ENCODE measurements around the gene LPCAT4.

LPCAT4 gene

DNA sequence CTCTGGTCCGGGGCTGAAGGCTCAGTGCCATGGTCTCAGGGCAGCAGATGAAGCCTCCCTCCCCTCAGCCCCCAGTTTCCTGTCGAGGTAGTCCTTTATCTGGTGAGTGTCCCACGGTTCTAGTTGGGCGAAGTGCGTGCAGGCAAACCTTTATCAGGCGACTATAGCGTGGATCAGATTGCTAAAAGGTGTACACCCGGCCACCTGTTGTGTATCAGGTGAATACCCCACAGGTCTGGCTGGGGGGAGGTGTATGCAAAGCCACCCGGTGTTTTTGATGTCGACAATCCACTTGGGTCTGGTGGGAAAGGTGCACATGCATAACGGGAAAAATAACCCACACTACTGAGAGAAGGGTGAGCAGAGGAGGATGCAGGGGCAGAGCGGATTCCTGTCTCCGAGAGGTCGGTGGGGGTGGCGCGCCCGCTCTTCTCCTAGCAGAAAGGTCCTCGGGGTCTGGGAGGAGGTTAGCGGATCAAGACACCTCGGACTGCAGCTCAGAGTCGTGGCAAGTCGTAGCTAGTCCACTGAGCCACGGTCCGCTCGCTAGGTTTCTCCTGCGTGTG is 29.9 kb downstream of the LPCAT4 start:
- H3K27ac Mint-ChIP-seq = peak overlapping the region; percentile 99
- H3K9me3 Mint-ChIP-seq = peaks cover 2 to 3% of the 10 kb centered on the region in 2 donors
- peak; percentile 15 to 28 for ATAC-seq (replicated peaks)
- peaks cover 19 to 31% of the 10 kb centered on the region in 2 donors for H3K36me3 Mint-ChIP-seq
- H3K4me1 Mint-ChIP-seq = peaks cover 26 to 74% of the 10 kb centered on the region in 2 donors
- H3K4me3 Mint-ChIP-seq = peak overlapping the region; percentile 91 to 97
- H3K27me3 Mint-ChIP-seq = no peaks in the 10 kb centered on the region
- DNase-seq = peak; percentile 39

DNA sequence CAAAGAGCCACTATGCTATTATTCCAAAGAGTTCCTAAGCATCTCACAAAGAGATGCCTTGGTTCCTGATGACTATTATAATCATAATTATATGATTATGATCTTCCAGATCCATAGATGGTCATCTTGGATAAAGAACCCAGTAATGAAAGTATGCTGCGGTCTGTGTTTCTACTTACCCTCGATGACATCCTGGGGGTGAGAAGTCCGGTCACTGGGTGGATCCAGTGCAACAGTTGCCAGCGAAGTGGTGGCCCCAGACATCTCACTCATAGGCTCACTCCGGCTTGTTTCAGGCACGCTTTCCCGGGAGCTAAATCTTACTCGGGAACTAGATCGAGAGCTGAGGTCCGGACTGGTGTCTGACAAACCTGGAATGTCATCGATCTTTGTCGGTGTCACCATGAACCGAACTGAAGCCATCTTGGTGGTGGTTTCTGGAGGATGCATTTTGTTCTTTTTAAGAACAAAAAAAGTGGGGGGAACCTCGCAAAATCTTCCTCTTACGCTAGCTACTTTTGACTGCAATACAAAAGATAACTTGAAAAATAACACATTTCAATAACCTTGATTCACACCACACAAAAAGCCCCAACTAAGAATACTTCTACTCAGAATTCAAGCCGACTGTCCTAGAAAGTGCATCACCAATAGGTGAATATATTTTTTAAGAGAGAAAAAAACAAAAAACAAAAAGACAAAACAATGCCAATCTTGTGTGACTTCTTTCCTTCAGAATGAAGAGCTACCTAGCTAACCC is 30.6 kb downstream of the LPCAT4 start:
- Mint-ChIP-seq H3K36me3 (peaks cover 15 to 29% of the 10 kb centered on the region in 2 donors), H3K4me3 (peak overlapping the region; percentile 91 to 97), H3K9me3 (no peaks in the 10 kb centered on the region), H3K27ac (peak overlapping the region; percentile 99), H3K27me3 (no peaks in the 10 kb centered on the region), H3K4me1 (peaks cover 26 to 74% of the 10 kb centered on the region in 2 donors)
- ATAC-seq (replicated peaks) = no peak
- DNase-seq = no peak

DNA sequence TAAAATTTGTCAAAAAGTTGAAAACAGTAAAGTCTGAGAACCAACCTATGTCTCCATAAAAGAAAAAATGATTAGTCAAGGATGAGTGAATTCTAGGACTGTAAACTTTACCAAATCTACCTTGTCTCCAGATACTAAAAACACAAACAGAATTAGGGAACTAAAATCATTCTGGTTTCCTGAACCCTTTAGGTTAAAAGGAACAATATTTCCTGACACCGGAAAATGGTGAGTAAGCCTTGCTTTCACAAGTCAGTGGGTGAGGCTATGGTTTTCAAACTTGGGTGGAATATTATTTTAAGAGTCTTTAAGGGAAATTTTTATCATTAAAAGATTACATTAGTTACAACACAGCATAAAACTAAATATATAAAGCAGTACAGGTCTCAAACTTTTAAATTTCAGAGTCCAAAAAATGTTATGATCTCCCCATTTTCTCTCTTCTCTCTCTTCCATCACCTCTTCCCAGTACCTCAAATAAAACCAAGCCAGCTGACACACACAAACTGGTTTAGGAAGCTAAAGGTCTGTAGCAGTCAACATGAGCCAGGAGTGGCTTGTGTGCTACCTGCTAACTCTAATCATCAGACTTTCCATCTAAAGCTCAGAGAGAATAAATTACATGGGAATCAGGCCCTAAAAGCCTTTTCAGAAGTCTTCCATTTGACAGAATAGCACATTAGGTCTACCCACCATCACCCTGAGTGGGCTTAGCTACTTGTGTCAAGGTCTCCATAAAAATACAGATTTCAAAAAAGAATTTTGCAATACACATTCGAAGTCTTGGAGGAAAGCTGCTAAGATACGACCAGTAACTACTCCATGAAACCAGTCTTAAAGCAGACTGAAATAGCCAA is 31.6 kb downstream of the LPCAT4 start:
- Mint-ChIP-seq H3K4me1 (peaks cover 28 to 74% of the 10 kb centered on the region in 2 donors), H3K4me3 (peak overlapping the region; percentile 91 to 97), H3K27me3 (no peaks in the 10 kb centered on the region), H3K27ac (peak overlapping the region; percentile 99), H3K9me3 (no peaks in the 10 kb centered on the region), H3K36me3 (peaks cover 10 to 30% of the 10 kb centered on the region in 2 donors)
- peak in 1 of 2 donors; percentile 3 for ATAC-seq (replicated peaks)
- no peak for DNase-seq

DNA sequence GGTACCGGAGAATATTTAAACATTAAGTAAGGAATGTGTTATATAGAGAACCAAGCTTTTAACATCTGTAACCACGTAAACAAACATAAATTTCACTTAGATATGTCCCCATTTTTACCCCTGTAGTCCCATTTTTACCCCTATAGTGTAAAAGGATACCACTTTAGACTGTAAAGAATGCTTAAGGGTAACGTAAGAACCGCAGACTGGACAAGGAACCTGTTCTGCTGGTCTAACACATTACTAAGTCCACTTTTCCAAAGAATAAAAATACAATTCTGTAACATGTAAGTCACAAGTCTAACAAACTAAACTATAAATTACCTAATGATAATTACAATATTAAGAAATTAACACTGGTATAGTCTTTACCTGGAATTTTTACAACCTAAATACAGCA is 32.3 kb downstream of the LPCAT4 start:
- peak overlapping the region; percentile 99 for H3K27ac Mint-ChIP-seq
- H3K36me3 Mint-ChIP-seq = peaks cover 6 to 31% of the 10 kb centered on the region in 2 donors
- no peaks in the 10 kb centered on the region for H3K9me3 Mint-ChIP-seq
- peak overlapping the region; percentile 91 to 97 for H3K4me3 Mint-ChIP-seq
- ATAC-seq (replicated peaks) = no peak
- peaks cover 29 to 75% of the 10 kb centered on the region in 2 donors for H3K4me1 Mint-ChIP-seq
- DNase-seq = no peak
- no peaks in the 10 kb centered on the region for H3K27me3 Mint-ChIP-seq

DNA sequence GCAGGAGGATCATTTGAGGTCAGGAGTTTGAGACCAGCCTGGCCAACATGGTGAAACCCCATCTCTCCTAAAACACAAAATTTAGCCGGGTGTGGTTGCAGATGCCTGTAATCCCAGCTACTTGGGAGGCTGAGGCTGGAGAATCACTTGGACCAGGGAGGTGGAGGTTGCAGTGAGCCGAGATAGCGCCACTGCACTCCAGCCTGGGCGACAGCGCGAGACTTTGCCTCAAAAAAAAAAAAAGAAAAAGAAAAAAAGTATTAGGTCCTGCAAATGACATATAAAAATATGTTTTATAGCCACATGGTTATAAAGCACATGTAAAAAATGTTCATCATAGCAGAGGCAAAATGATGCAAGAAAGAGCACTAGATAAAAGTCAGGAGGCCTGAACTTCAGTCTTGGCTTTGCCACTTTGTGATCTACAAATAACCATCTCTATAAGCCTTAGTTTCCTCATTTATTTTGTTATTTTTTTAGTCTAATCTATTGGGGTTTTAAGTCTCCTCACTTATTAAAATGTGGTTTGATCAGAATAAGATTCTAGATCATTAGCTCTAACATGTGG is 34.4 kb downstream of the LPCAT4 start:
- no peaks in the 10 kb centered on the region for H3K27me3 Mint-ChIP-seq
- H3K4me3 Mint-ChIP-seq = peak overlapping the region in 1 of 2 donors; percentile 0
- peaks cover 6 to 28% of the 10 kb centered on the region in 2 donors for H3K36me3 Mint-ChIP-seq
- ATAC-seq (replicated peaks) = no peak
- no peaks in the 10 kb centered on the region for H3K9me3 Mint-ChIP-seq
- H3K4me1 Mint-ChIP-seq = peaks cover 36 to 78% of the 10 kb centered on the region in 2 donors
- DNase-seq = no peak
- peak overlapping the region; percentile 7 for H3K27ac Mint-ChIP-seq

DNA sequence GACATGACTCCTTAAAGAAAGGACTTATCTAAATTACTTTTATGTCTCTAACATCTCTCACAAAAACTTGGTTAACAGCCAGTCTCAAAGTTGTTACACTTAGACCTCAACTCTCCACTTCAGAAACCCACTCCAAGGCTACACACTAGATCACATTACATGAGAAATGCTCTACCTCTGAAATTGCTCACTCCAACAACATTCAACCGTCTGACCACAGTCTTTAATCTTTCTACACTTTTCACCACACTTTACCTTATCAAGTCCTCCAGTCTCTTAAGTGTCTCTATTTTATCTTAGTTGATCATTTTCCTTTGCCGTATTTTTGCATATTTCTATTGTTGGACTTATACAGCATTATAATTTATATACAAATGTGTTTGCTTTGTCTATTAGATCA is 35.2 kb downstream of the LPCAT4 start:
- Mint-ChIP-seq H3K4me1 (peaks cover 32 to 78% of the 10 kb centered on the region in 2 donors), H3K36me3 (peaks cover 4 to 23% of the 10 kb centered on the region in 2 donors)
- ATAC-seq (replicated peaks) = no peak

DNA sequence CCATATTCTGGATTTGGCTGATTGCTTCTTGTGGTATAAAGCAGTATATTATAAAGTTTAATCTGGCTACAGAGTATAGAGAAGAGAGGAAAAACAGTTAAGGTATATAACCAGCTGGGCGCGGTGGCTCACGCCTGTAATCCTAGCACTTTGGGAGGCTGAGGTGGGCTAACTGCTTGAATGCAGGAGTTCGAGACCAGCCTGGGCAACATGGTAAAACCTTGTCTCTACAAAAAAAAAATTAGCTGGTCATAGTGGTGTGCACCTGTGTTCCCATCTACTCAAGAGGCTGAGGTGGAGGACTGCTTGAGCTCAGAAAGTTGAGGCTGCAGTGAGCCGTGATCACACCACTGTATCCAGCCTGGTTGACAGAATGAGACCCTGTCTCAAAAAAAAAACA is 36.7 kb downstream of the LPCAT4 start:
- H3K27ac Mint-ChIP-seq = peak overlapping the region; percentile 80
- H3K36me3 Mint-ChIP-seq = peaks cover 4 to 22% of the 10 kb centered on the region in 2 donors
- peak overlapping the region; percentile 2 to 28 for H3K4me3 Mint-ChIP-seq

More for the DNA sequence above, 35.2 kb downstream of the LPCAT4 start:
- no peaks in the 10 kb centered on the region for H3K27me3 Mint-ChIP-seq
- DNase-seq = no peak
- H3K27ac Mint-ChIP-seq = peak overlapping the region; percentile 7
- no peaks in the 10 kb centered on the region for H3K9me3 Mint-ChIP-seq
- peak overlapping the region; percentile 0 to 22 for H3K4me3 Mint-ChIP-seq

DNA sequence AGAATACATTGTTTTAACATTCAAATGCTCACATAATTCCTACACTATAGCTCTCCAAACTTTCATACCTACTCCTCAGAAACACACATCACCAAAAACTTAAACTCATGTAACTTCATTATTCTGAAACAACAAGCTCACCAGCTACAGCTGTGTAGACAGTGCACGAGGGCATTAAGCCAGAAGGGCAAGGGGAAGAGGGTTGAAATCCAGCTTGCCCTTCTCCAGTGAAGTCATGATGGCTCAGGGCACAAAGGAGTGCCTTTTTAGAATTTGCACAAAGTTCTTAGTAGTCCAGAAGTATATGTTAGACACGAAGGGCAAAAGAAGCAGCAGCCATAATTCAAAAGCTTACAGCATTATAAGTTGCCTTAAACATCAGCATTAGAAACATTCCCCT is 38.0 kb downstream of the LPCAT4 start:
- no peaks in the 10 kb centered on the region for H3K27me3 Mint-ChIP-seq
- H3K4me1 Mint-ChIP-seq = peaks cover 32 to 76% of the 10 kb centered on the region in 2 donors
- no peak for DNase-seq
- peaks cover 4 to 20% of the 10 kb centered on the region in 2 donors for H3K36me3 Mint-ChIP-seq
- ATAC-seq (replicated peaks) = no peak
- H3K9me3 Mint-ChIP-seq = no peaks in the 10 kb centered on the region
- H3K4me3 Mint-ChIP-seq = peak overlapping the region; percentile 5 to 26
- H3K27ac Mint-ChIP-seq = peak overlapping the region; percentile 70

More for the DNA sequence above, 36.7 kb downstream of the LPCAT4 start:
- no peak for ATAC-seq (replicated peaks)
- DNase-seq = no peak
- no peaks in the 10 kb centered on the region for H3K9me3 Mint-ChIP-seq
- peaks cover 33 to 75% of the 10 kb centered on the region in 2 donors for H3K4me1 Mint-ChIP-seq
- H3K27me3 Mint-ChIP-seq = no peaks in the 10 kb centered on the region

DNA sequence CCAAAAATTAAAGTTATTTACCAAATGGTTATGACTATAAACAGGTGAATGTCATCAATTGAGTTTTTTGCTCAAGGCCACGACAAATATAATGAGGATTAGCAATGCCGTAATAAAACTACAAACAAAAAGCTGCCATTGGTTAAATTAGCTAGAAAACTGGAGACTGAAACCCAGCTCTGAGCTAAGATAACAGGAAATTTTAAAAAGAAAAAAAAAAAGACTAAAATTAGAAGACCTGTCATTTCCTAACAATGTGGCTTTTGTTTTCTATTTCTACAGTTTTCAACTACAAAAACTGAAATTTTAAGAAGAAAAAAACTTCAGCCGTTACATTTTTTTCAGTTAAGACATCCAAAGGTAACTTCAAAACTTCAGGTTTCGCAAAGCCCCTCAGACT is 39.1 kb downstream of the LPCAT4 start:
- Mint-ChIP-seq H3K4me3 (peak overlapping the region; percentile 26 to 36), H3K4me1 (peaks cover 31 to 76% of the 10 kb centered on the region in 2 donors), H3K27ac (peak overlapping the region; percentile 87), H3K9me3 (peaks cover 0 to 1% of the 10 kb centered on the region in 2 donors), H3K27me3 (no peaks in the 10 kb centered on the region), H3K36me3 (peaks cover 6 to 20% of the 10 kb centered on the region in 2 donors)
- ATAC-seq (replicated peaks) (peak; percentile 44 to 45), DNase-seq (no peak)

DNA sequence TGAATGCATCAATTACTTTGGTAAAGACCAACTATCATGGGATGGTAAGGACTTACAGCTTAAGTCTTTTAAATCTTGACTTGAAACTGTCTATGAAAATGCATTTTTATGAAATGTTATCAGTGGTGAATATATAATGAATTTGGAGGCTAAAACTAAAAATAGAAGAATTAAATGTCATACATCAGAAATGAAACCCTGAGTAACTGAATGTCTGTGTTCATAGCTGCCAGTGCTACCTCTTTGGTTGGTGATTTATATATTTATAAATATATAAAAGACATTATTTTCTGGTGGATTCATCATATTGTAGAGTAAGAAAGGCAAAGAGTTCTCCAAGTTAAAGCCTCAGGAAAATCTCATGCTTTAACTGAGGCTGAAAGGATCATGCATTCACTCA is 41.6 kb downstream of the LPCAT4 start:
- peaks cover 7 to 22% of the 10 kb centered on the region in 2 donors for H3K36me3 Mint-ChIP-seq
- H3K27me3 Mint-ChIP-seq = no peaks in the 10 kb centered on the region
- peak overlapping the region in 1 of 2 donors; percentile 23 for H3K4me3 Mint-ChIP-seq
- H3K4me1 Mint-ChIP-seq = peaks cover 27 to 73% of the 10 kb centered on the region in 2 donors
- peaks cover 0 to 2% of the 10 kb centered on the region in 2 donors for H3K9me3 Mint-ChIP-seq
- ATAC-seq (replicated peaks) (peak; percentile 32 to 47), DNase-seq (no peak)
- no peak overlapping the region for H3K27ac Mint-ChIP-seq

DNA sequence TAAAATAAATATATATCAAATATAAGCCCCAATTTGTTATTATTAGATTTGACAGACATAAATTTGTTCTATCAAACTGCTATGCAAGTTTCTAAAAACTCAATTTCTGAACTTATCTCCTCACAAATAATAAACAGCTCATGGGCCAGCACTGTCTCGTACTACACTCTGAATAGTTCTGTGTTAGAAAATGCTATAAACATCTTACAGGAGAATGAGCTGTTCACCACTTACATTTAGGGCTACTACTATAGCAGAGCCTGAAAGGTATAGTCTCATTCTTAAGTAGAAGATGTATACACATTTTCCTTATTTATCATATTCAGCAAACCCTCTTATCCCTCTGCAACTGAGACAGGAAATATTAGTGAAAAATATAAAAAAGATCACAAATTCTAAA is 42.1 kb downstream of the LPCAT4 start:
- Mint-ChIP-seq H3K4me3 (peak overlapping the region; percentile 48 to 52), H3K27ac (no peak overlapping the region), H3K9me3 (peaks cover 0 to 2% of the 10 kb centered on the region in 2 donors), H3K27me3 (no peaks in the 10 kb centered on the region), H3K36me3 (peaks cover 8 to 21% of the 10 kb centered on the region in 2 donors), H3K4me1 (peaks cover 29 to 73% of the 10 kb centered on the region in 2 donors)
- ATAC-seq (replicated peaks) (no peak), DNase-seq (no peak)

DNA sequence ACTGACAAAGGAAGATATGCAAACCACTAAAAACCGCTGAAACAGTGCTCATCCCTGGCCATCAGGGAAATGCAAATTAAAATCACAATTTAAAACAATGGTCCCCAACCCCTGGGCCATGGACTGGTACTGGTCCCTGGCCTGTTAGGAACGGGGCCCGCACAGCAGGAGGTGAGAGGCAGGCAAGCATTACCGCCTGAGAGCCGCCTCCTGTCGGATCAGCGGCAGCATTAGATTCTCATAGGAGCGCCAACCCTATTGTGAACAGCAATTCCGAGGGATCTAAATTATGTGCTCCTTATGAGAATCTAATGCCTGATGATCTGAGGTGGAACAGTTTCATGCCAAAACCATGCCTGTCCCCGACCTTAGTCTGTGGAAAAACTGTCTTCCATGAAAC is 43.8 kb downstream of the LPCAT4 start:
- peaks cover 8 to 20% of the 10 kb centered on the region in 2 donors for H3K36me3 Mint-ChIP-seq
- no peak overlapping the region for H3K4me3 Mint-ChIP-seq
- H3K4me1 Mint-ChIP-seq = peaks cover 29 to 73% of the 10 kb centered on the region in 2 donors
- H3K27me3 Mint-ChIP-seq = no peaks in the 10 kb centered on the region
- no peak for DNase-seq
- ATAC-seq (replicated peaks) = no peak
- H3K9me3 Mint-ChIP-seq = peaks cover 0 to 2% of the 10 kb centered on the region in 2 donors
- peak overlapping the region; percentile 59 for H3K27ac Mint-ChIP-seq

DNA sequence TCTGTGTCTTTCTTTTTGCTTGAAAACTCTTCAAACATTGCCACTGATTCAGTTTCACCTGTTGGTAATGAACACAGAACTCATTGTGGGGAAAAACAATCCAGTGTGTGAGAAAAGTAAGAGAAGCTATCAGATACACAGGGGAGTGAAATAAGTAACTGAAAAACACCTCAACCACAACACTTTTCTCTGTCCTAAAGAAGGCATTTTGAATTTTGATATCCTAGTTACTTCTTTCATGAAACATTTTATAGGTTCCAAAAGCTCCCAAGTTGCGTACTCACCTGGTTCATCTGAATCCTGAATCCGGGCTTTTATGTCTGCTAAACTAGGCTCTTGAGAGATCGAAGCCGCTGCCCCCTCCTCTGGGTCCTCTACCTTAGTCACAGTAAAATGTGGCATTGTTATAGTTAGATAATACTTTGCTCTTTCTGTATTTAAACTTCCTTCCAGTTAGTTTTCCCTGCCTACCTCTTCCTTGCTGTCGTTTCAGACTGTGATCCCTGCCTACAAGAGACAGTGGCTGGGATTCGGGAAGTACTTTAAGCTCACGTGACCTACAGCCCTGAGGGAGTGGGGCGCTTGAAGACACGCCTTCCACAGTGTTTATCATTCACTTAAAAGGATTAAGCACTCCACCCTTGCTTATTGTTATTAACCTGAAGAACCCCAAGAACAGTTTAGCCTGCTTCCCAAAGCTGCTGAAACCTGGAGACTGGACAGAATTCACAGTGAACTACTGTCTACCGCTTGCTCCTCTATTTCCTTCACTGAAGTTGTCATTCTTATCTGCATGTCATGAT is 48.5 kb downstream of the LPCAT4 start:
- H3K27ac Mint-ChIP-seq = peak overlapping the region; percentile 93

More for the DNA sequence above, 48.5 kb downstream of the LPCAT4 start:
- no peak for DNase-seq
- peak; percentile 79 for ATAC-seq (replicated peaks)
- Mint-ChIP-seq H3K9me3 (peaks cover 0 to 2% of the 10 kb centered on the region in 2 donors), H3K36me3 (peaks cover 17 to 34% of the 10 kb centered on the region in 2 donors), H3K27me3 (no peaks in the 10 kb centered on the region), H3K4me1 (peaks cover 33 to 69% of the 10 kb centered on the region in 2 donors), H3K4me3 (peak overlapping the region; percentile 95 to 97)

Data from stimulated activated naive B cell treated with anti-CD40 and anti-IgM and Interleukin-4, amounts not matched to agents 10 μg/mL and 1 μg/mL and 100 μg/mL, for 72 hours (primary cell).